HEK293 (cell line): Measurements from ENCODE around the gene RER1.

Experiments
- EGR2 ChIP-seq: fragments of 450-650 bp; formaldehyde crosslinking; IDR thresholded peaks from 2 replicates; pipeline ENCODE4 v1.5.1; 2016; ENCODE audit warnings: low read depth, missing biosample characterization, missing genetic modification characterization
- GLIS1 ChIP-seq: fragments of 450-650 bp; formaldehyde crosslinking; IDR thresholded peaks from 2 replicates; pipeline ENCODE4 v1.5.1; 2016; ENCODE audit warnings: missing biosample characterization, missing genetic modification characterization
- HOXA7 ChIP-seq: sonication (generic); formaldehyde crosslinking; IDR thresholded peaks from 2 replicates; pipeline ENCODE4 v1.8.1; 2022; ENCODE audit warnings: missing genetic modification reagents, borderline replicate concordance
- KLF10 ChIP-seq: fragments of 450-650 bp; IDR thresholded peaks from 2 replicates; pipeline ENCODE4 v1.5.1; 2018; ENCODE audit warnings: missing biosample characterization, mild to moderate bottlenecking, missing genetic modification characterization
- KLF8 ChIP-seq: fragments of 450-650 bp; formaldehyde crosslinking; IDR thresholded peaks from 2 replicates; pipeline ENCODE4 v1.5.1; 2016; ENCODE audit warnings: missing biosample characterization, missing genetic modification characterization
- PRDM2 ChIP-seq: fragments of 450-650 bp; formaldehyde crosslinking; IDR thresholded peaks from 2 replicates; pipeline ENCODE4 v1.5.1; 2016; ENCODE audit warnings: missing biosample characterization, missing genetic modification characterization, borderline replicate concordance
- SP2 ChIP-seq: fragments of 450-650 bp; formaldehyde crosslinking; IDR thresholded peaks from 2 replicates; pipeline ENCODE4 v1.5.1; 2016; ENCODE audit warnings: missing biosample characterization, missing genetic modification characterization
- SP3 ChIP-seq: fragments of 450-650 bp; formaldehyde crosslinking; IDR thresholded peaks from 2 replicates; pipeline ENCODE4 v1.5.1; 2016; ENCODE audit warnings: missing biosample characterization, missing genetic modification characterization
- TCF7L2 ChIP-seq: IDR thresholded peaks from 2 replicates; pipeline ENCODE4 v1.6.1; 2011; ENCODE audit warnings: low read depth, mild to moderate bottlenecking, inconsistent platforms, low read length, moderate library complexity, borderline replicate concordance
- TSHZ1 ChIP-seq: fragments of 450-650 bp; formaldehyde crosslinking; IDR thresholded peaks from 2 replicates; pipeline ENCODE4 v1.5.1; 2016; ENCODE audit warnings: missing biosample characterization, missing genetic modification characterization, borderline replicate concordance
- ZBTB21 ChIP-seq: fragments of 450-650 bp; formaldehyde crosslinking; IDR thresholded peaks from 2 replicates; pipeline ENCODE4 v1.5.1; 2017; ENCODE audit warnings: missing biosample characterization, missing genetic modification characterization
- ZBTB48 ChIP-seq: fragments of 450-650 bp; formaldehyde crosslinking; IDR thresholded peaks from 2 replicates; pipeline ENCODE4 v1.5.1; 2016; ENCODE audit warnings: missing biosample characterization, missing genetic modification characterization
- ZBTB8A ChIP-seq: fragments of 450-650 bp; formaldehyde crosslinking; IDR thresholded peaks from 2 replicates; pipeline ENCODE4 v1.5.1; 2016; ENCODE audit warnings: missing biosample characterization, missing genetic modification characterization
- ZNF132 ChIP-seq: fragments of 450-650 bp; formaldehyde crosslinking; IDR thresholded peaks from 2 replicates; pipeline ENCODE4 v1.5.1; 2017; ENCODE audit warnings: missing biosample characterization, missing genetic modification characterization, borderline replicate concordance
- ZNF138 ChIP-seq: fragments of 450-650 bp; formaldehyde crosslinking; IDR thresholded peaks from 2 replicates; pipeline ENCODE4 v1.5.1; 2016; ENCODE audit warnings: missing biosample characterization, missing genetic modification characterization, borderline replicate concordance
- ZNF274 ChIP-seq, 2 experiments: fragments of 200-500 bp in 1 of 2; fragments of 450-650 bp in 1 of 2; sonication (Bioruptor generic) in 1 of 2; formaldehyde crosslinking in 1 of 2; IDR thresholded peaks; 2 replicates each; pipeline versions ENCODE4 v1.5.1 to v1.6.1; 2014 to 2016; ENCODE audit warnings: borderline replicate concordance in 1 of 2, inconsistent platforms in 1 of 2, low read length in 1 of 2, missing biosample characterization in 1 of 2, missing genetic modification characterization in 1 of 2
- ZNF366 ChIP-seq: fragments of 450-650 bp; formaldehyde crosslinking; conservative IDR thresholded peaks from 2 replicates; pipeline ENCODE4 v1.5.1; 2016; ENCODE audit warnings: missing biosample characterization, missing genetic modification characterization
- ZNF513 ChIP-seq: fragments of 450-650 bp; IDR thresholded peaks from 2 replicates; pipeline ENCODE4 v1.5.1; 2018; ENCODE audit warnings: missing biosample characterization, missing genetic modification characterization
- ZSCAN30 ChIP-seq: fragments of 450-650 bp; IDR thresholded peaks from 2 replicates; pipeline ENCODE4 v1.5.1; 2018; ENCODE audit warnings: missing biosample characterization, mild to moderate bottlenecking, missing genetic modification characterization, moderate library complexity
- TF ChIP-seq, protein P1 (sequence below): fragments of 450-650 bp; formaldehyde crosslinking; IDR thresholded peaks from 2 replicates; pipeline ENCODE4 v1.5.1; 2017; ENCODE audit warnings: missing biosample characterization, missing genetic modification characterization
- TF ChIP-seq, protein P2 (sequence below): sonication (generic); formaldehyde crosslinking; IDR thresholded peaks from 2 replicates; pipeline ENCODE4 v1.8.1; 2022; ENCODE audit warnings: mild to moderate bottlenecking, moderate library complexity, missing genetic modification reagents
- TF ChIP-seq, protein P3 (sequence below): fragments of 450-650 bp; formaldehyde crosslinking; IDR thresholded peaks from 2 replicates; pipeline ENCODE4 v1.5.1; 2017; ENCODE audit warnings: missing biosample characterization, missing genetic modification characterization

Gene RER1

GRCh38 chr1:2412395-2412772 is 20.7 kb downstream of the RER1 start, which contains the start of gene PEX10 (continued):
- TF ChIP-seq PRDM2 (tag by site-specific recombination) (no peak), KLF8 (tag by site-specific recombination) (peak; percentile 94), TCF7L2 (no peak), SP3 (tag by site-specific recombination) (peak; percentile 89), ZNF274 (IDR thresholded peaks at IDR 0.05; ENCODE audit: low read length) (no peak), ZNF274 (tag by site-specific recombination; IDR thresholded peaks at IDR 0.05; ENCODE audit: borderline replicate concordance) (no peak), GLIS1 (tag by site-specific recombination) (no peak), KLF10 (tag by site-specific recombination) (peak; percentile 88; the same call in 1 of the 2 replicates), ZBTB48 (no peak), ZBTB21 (tag by site-specific recombination) (no peak), EGR2 (tag by site-specific recombination) (0 out of 2 replicates have a peak, but pooled peaks have one; percentile 4), ZNF513 (tag by site-specific recombination) (no peak), ZNF366 (tag by site-specific recombination) (no peak), ZNF138 (no peak), HOXA7 (CRISPR knock-in tag) (no peak), ZSCAN30 (tag by site-specific recombination) (peak; percentile 47; the same call in 1 of the 2 replicates), TSHZ1 (tag by site-specific recombination) (no peak), ZBTB8A (tag by site-specific recombination) (no peak), ZNF132 (tag by site-specific recombination) (no peak), SP2 (tag by site-specific recombination) (peak; percentile 72)
- TF ChIP-seq, protein P1, sequence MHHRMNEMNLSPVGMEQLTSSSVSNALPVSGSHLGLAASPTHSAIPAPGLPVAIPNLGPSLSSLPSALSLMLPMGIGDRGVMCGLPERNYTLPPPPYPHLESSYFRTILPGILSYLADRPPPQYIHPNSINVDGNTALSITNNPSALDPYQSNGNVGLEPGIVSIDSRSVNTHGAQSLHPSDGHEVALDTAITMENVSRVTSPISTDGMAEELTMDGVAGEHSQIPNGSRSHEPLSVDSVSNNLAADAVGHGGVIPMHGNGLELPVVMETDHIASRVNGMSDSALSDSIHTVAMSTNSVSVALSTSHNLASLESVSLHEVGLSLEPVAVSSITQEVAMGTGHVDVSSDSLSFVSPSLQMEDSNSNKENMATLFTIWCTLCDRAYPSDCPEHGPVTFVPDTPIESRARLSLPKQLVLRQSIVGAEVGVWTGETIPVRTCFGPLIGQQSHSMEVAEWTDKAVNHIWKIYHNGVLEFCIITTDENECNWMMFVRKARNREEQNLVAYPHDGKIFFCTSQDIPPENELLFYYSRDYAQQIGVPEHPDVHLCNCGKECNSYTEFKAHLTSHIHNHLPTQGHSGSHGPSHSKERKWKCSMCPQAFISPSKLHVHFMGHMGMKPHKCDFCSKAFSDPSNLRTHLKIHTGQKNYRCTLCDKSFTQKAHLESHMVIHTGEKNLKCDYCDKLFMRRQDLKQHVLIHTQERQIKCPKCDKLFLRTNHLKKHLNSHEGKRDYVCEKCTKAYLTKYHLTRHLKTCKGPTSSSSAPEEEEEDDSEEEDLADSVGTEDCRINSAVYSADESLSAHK (tag by site-specific recombination), result no peak
- TF ChIP-seq, protein P2, sequence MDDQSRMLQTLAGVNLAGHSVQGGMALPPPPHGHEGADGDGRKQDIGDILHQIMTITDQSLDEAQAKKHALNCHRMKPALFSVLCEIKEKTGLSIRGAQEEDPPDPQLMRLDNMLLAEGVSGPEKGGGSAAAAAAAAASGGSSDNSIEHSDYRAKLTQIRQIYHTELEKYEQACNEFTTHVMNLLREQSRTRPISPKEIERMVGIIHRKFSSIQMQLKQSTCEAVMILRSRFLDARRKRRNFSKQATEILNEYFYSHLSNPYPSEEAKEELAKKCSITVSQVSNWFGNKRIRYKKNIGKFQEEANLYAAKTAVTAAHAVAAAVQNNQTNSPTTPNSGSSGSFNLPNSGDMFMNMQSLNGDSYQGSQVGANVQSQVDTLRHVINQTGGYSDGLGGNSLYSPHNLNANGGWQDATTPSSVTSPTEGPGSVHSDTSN (CRISPR knock-in tag), result peak; percentile 43
- TF ChIP-seq, protein P3, sequence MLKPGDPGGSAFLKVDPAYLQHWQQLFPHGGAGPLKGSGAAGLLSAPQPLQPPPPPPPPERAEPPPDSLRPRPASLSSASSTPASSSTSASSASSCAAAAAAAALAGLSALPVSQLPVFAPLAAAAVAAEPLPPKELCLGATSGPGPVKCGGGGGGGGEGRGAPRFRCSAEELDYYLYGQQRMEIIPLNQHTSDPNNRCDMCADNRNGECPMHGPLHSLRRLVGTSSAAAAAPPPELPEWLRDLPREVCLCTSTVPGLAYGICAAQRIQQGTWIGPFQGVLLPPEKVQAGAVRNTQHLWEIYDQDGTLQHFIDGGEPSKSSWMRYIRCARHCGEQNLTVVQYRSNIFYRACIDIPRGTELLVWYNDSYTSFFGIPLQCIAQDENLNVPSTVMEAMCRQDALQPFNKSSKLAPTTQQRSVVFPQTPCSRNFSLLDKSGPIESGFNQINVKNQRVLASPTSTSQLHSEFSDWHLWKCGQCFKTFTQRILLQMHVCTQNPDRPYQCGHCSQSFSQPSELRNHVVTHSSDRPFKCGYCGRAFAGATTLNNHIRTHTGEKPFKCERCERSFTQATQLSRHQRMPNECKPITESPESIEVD, result no peak
